Panc1 (cell line): Measurements from ENCODE around the gene BRF1. TPM values are rescaled to one million over a fixed set of nuclear protein-coding genes. Genes with fewer than 3 reads are reported as not detected.
"Not testable (repeated sequence)": the region's sequence is repeated elsewhere in the genome, so short reads cannot be mapped to it uniquely, and the experiment has no call there.

Experiments used
- ATAC-seq: fragments of 200-7000 bp; cut with Tn5 transposase; 2 replicates; pipeline ENCODE4 v1.9.1; 2020; ENCODE audit warnings: mild to moderate bottlenecking, moderate library complexity
- BruUV-seq: library from RNA; stranded (reverse); fragments of 400-500 nt; replicated peaks from 2 replicates; lab custom pipeline; 2021; lab: Mats Ljungman, UMichigan
- CTCF ChIA-PET: fragments of 300-600 bp; sonication (Branson Sonifier 250); formaldehyde crosslinking; loops from one replicate; lab custom pipeline; 2022; ENCODE audit warnings: antibody characterized with exemption; lab: Charles Lee
- POLR2A ChIA-PET: fragments of 300-600 bp; sonication (Branson Sonifier 250); formaldehyde crosslinking; loops from one replicate; lab custom pipeline; 2022; ENCODE audit warnings: antibody characterized with exemption; lab: Charles Lee
- DNase-seq: peaks from one replicate; pipeline ENCODE4 v3.0.0-alpha.2; 2010; ENCODE audit warnings: low read depth, low spot score
- H3K27ac ChIP-seq: 2 replicates; pipeline ENCODE4 v1.5.1; 2011; ENCODE audit warnings: mild to moderate bottlenecking, low read length, inconsistent platforms
- H3K27me3 ChIP-seq: fragments of 200-500 bp; sonication (Bioruptor generic); 2 replicates; pipeline ENCODE4 v1.6.0; 2014; ENCODE audit warnings: low read length, inconsistent platforms; ENCODE audit not compliant: control insufficient read depth, insufficient read depth
- H3K36me3 ChIP-seq: fragments of 200-500 bp; sonication (Bioruptor generic); 2 replicates; pipeline ENCODE4 v1.5.1; 2014; ENCODE audit warnings: inconsistent platforms, mild to moderate bottlenecking, low read length, moderate library complexity; ENCODE audit not compliant: control insufficient read depth, insufficient read depth
- H3K4me1 ChIP-seq: 2 replicates; pipeline ENCODE4 v1.5.1; 2011; ENCODE audit warnings: inconsistent platforms, mild to moderate bottlenecking, low read length, moderate library complexity; ENCODE audit not compliant: control insufficient read depth, insufficient read depth
- H3K4me3 ChIP-seq, 2 experiments: 2 replicates each; pipeline ENCODE4 v1.5.1; 2011 to 2012; ENCODE audit warnings: low read depth in 2 of 2, low read length in 2 of 2, mild to moderate bottlenecking in 2 of 2, inconsistent platforms in 1 of 2, moderate library complexity in 1 of 2
- H3K9me3 ChIP-seq: fragments of 200-500 bp; sonication (Bioruptor generic); 2 replicates; pipeline ENCODE4 v1.5.1; 2014; ENCODE audit warnings: low read depth, mild to moderate bottlenecking, inconsistent platforms, low read length, moderate library complexity; ENCODE audit not compliant: control insufficient read depth, insufficient read depth
- CTCF ChIP-seq: fragments of 450-650 bp; IDR thresholded peaks from 2 replicates; pipeline ENCODE4 v1.5.1; 2017; ENCODE audit warnings: mild to moderate bottlenecking
- POLR2AphosphoS5 ChIP-seq: IDR thresholded peaks from 2 replicates; pipeline ENCODE4 v1.6.1; 2012; ENCODE audit warnings: mild to moderate bottlenecking, low read depth, low read length, moderate library complexity
- REST ChIP-seq, 2 experiments: IDR thresholded peaks; 2 replicates each; pipeline ENCODE4 v1.6.1; 2011 to 2012; ENCODE audit warnings: low read depth in 2 of 2, control low read depth in 1 of 2, low read length in 1 of 2, mild to moderate bottlenecking in 1 of 2, moderate library complexity in 1 of 2; ENCODE audit not compliant: insufficient read depth in 1 of 2
- SIN3A ChIP-seq: IDR thresholded peaks from 2 replicates; pipeline ENCODE4 v1.6.1; 2012; ENCODE audit warnings: low read depth, mild to moderate bottlenecking, low read length, moderate library complexity, borderline replicate concordance; ENCODE audit not compliant: insufficient read depth
- TCF7L2 ChIP-seq: IDR thresholded peaks from 2 replicates; pipeline ENCODE4 v1.6.1; 2011; ENCODE audit warnings: mild to moderate bottlenecking, low read depth, low read length, inconsistent platforms
- in situ Hi-C: cut with HindIII; loops from 2 replicates; pipeline ENCODE4 v1.10.0; 2016; ENCODE audit warnings: low sequenced_read_pairs, low pct_unique_long_range_greater_than_20kb
- intact Hi-C: fragments of 100-400 bp; cut with micrococcal nuclease; formaldehyde crosslinking; loops from one replicate; pipeline ENCODE4 v1.10.0; 2022; ENCODE audit not compliant: unreplicated experiment
- total RNA-seq: library from RNA; stranded (reverse); gene quantifications from one replicate; pipeline ENCODE4 v1.2.1, GENCODE V29; 2021; ENCODE audit not compliant: unreplicated experiment

Gene BRF1
- total RNA-seq, 1 experiment from 2014 or later = 25.0 TPM

- intact Hi-C loops (no loop called here), in situ Hi-C loops (no loop called here)
- BruUV-seq = no TSS peak
- DNase-seq (no peak), ATAC-seq (no peak)
- H3K27me3 ChIP-seq = no peaks in the 10 kb centered on the region
- no peak for TF ChIP-seq REST (IDR thresholded peaks at IDR 0.05; ENCODE audit: insufficient read depth in 1 of 2, low read depth in 2 of 2, low read length in 1 of 2)
- TF ChIP-seq SIN3A = no peak
- no peak for TF ChIP-seq CTCF
- TF ChIP-seq POLR2AphosphoS5 = no peak
- TF ChIP-seq TCF7L2 = no peak
- H3K36me3 ChIP-seq = no peaks in the 10 kb centered on the region
- ChIA-PET CTCF (no interaction called here), POLR2A (no interaction called here)
- H3K27ac ChIP-seq = no peak overlapping the region
- no peaks in the 10 kb centered on the region for H3K9me3 ChIP-seq
- H3K4me3 ChIP-seq = no peak overlapping the region
- H3K4me1 ChIP-seq = no peaks in the 10 kb centered on the region
These were observed 28.0 kb upstream of the BRF1 start for GRCh38 chr14:105328678-105329390.

GRCh38 chr14:105328070-105328677, 27.4 kb upstream of the BRF1 start:
- Histone ChIP-seq H3K4me1 (no peaks in the 10 kb centered on the region), H3K9me3 (no peaks in the 10 kb centered on the region), H3K27me3 (no peaks in the 10 kb centered on the region), H3K36me3 (no peaks in the 10 kb centered on the region), H3K4me3 (no peak overlapping the region), H3K27ac (no peak overlapping the region)
- BruUV-seq = no TSS peak
- DNase-seq (no peak), ATAC-seq (peak; percentile 15; the same call in 1 of the 2 replicates)
- in situ Hi-C loops (no loop called here), intact Hi-C loops (no loop called here)
- TF ChIP-seq CTCF = no peak
- no peak for TF ChIP-seq SIN3A
- no peak for TF ChIP-seq TCF7L2
- no peak for TF ChIP-seq REST (IDR thresholded peaks at IDR 0.05; ENCODE audit: insufficient read depth in 1 of 2, low read depth in 2 of 2, low read length in 1 of 2)
- no peak for TF ChIP-seq POLR2AphosphoS5
- ChIA-PET POLR2A (no interaction called here), CTCF (no interaction called here)

GRCh38 chr14:105327695-105328045, 26.9 kb upstream of the BRF1 start:
- in situ Hi-C loops, BruUV-seq, H3K9me3 ChIP-seq, H3K4me3 ChIP-seq, intact Hi-C loops, CTCF ChIA-PET, POLR2A ChIA-PET, H3K4me1 ChIP-seq, H3K36me3 ChIP-seq, H3K27ac ChIP-seq, DNase-seq, ATAC-seq, H3K27me3 ChIP-seq: not testable (repeated sequence)
